ENCODE data around the gene CHST12. TPM values are rescaled to one million over a fixed set of nuclear protein-coding genes. Genes with fewer than 3 reads are reported as not detected.

Gene CHST12
- total RNA-seq, 1 experiment from 2014 or later, result 18.3 TPM

DNA sequence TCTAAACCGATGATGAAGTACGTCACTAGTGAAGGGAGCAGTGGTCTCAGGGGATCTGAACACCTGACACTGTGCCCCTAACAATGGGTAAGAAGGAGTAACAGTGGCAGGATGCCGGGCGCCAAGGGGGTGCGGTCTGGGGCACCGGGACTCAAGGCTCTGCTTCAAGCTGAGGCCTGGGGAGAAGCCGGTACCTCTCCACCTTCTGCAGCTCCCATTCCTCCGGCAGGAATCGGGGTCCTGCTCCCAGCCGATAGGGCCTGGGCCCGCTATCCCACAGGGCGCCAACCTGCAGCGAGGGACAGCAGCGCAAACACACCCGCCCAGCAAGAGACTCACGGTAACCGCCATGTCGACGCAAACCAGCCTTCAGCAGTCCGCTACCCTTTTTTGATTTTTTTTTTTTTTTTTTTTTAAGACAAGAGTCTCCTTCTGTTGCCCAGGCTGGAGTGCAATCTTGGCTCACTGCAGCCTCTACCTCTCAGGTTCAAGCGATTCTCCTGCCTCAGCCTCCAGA lies 8.8 kb upstream of the CHST12 start (continued):
- TF ChIP-seq, protein P1, sequence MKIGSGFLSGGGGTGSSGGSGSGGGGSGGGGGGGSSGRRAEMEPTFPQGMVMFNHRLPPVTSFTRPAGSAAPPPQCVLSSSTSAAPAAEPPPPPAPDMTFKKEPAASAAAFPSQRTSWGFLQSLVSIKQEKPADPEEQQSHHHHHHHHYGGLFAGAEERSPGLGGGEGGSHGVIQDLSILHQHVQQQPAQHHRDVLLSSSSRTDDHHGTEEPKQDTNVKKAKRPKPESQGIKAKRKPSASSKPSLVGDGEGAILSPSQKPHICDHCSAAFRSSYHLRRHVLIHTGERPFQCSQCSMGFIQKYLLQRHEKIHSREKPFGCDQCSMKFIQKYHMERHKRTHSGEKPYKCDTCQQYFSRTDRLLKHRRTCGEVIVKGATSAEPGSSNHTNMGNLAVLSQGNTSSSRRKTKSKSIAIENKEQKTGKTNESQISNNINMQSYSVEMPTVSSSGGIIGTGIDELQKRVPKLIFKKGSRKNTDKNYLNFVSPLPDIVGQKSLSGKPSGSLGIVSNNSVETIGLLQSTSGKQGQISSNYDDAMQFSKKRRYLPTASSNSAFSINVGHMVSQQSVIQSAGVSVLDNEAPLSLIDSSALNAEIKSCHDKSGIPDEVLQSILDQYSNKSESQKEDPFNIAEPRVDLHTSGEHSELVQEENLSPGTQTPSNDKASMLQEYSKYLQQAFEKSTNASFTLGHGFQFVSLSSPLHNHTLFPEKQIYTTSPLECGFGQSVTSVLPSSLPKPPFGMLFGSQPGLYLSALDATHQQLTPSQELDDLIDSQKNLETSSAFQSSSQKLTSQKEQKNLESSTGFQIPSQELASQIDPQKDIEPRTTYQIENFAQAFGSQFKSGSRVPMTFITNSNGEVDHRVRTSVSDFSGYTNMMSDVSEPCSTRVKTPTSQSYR (CRISPR knock-in tag; IDR thresholded peaks at IDR 0.05), result no peak
- no peak for TF ChIP-seq JAZF1 (CRISPR knock-in tag; IDR thresholded peaks at IDR 0.05)

DNA sequence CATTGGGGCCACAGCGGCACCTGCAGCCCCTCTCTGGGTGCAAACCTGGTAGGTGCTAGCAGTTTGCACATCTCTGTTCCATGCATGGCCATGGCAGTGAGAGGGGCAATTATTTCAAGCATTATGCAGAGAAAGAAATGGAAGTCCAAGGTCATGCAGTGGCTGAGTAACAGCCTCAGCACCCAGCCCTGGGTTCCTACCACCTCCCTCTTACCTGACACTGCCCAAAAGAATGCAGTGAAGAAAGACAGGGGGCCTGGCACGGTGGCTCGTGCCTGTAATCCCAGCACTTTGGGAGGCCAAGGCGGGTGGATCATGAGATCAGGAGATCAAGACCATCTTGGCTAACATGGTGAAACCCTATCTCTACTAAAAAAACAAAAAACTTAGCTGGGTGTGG lies 4.9 kb upstream of the CHST12 start:
- H3K4me1 Mint-ChIP-seq, result peaks cover 11% of the 10 kb centered on the region
- TF ChIP-seq, protein P2, sequence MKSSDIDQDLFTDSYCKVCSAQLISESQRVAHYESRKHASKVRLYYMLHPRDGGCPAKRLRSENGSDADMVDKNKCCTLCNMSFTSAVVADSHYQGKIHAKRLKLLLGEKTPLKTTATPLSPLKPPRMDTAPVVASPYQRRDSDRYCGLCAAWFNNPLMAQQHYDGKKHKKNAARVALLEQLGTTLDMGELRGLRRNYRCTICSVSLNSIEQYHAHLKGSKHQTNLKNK (CRISPR knock-in tag; IDR thresholded peaks at IDR 0.05), result no peak
- TF ChIP-seq ELF4 (CRISPR knock-in tag; IDR thresholded peaks at IDR 0.05; ENCODE audit: low read depth), result no peak
- H3K36me3 Mint-ChIP-seq, result no peaks in the 10 kb centered on the region
- no peak for DNase-seq (ENCODE audit: low spot score)
- no peak overlapping the region for H3K27ac Mint-ChIP-seq
- H3K27me3 Mint-ChIP-seq (ENCODE audit: low read depth), result no peaks in the 10 kb centered on the region
- no peaks in the 10 kb centered on the region for H3K9me3 Mint-ChIP-seq
- no peak overlapping the region for H3K4me3 Mint-ChIP-seq
- CTCF ChIA-PET, result interaction anchor here (2.2 kb wide), 1 partner anchor 53 kb away, joined by 8 read pairs; no protein-coding TSS in a partner anchor
- ATAC-seq, result no peak
- POLR2A ChIA-PET, result no interaction called here

DNA sequence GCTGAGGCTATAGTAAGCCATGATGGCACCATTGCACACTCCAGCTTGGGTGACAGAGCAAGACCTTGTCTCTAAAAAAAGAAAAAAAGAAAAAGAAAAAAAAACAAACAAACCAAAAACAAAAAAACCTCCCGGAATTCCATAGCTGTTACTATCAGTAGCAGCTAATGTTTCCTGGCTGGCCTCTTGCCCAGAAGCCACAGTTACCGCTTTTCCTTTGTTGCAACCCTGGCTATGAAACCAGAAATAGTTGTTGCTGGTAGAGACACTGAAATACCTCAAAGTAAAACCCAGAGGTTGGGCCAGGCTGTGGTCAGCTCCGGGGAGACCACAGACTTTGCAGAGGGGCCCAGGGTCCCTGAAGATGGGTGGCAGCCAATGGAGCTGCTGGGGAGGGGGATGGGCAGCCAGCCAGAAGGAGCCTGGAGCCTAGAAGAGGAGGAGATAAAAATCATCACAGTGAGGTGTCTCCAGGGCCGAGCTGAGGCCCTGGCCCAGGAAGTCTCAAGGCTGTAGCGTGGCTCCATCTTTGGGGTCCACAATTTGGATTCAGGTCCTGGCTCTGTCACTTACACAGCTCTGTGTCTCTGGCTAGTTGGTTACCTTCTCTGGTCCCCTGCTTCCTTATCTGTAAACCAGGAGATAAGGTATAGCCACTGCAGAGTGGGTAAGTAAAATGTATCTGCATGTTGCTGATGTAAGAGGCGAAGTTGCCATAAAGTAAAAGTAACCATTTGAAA lies 3.4 kb upstream of the CHST12 start:
- no peak overlapping the region for H3K4me3 Mint-ChIP-seq
- H3K9me3 Mint-ChIP-seq, result no peaks in the 10 kb centered on the region
- CTCF ChIA-PET, result interaction anchor here (0.8 to 2.3 kb wide), 6 partner anchors 12 to 69 kb away, joined by 3 to 13 read pairs (median 6); no protein-coding TSS in a partner anchor
- peaks cover 21% of the 10 kb centered on the region for H3K4me1 Mint-ChIP-seq
- H3K27ac Mint-ChIP-seq, result peak overlapping the region; percentile 80
- no peaks in the 10 kb centered on the region for H3K27me3 Mint-ChIP-seq (ENCODE audit: low read depth)
- POLR2A ChIA-PET, result interaction anchor here (1.0 kb wide), 1 partner anchor 8 kb away, joined by 3 read pairs; no protein-coding TSS in a partner anchor
- H3K36me3 Mint-ChIP-seq, result no peaks in the 10 kb centered on the region
- ATAC-seq (no peak), DNase-seq (ENCODE audit: low spot score) (no peak)
- TF ChIP-seq IRF2 (CRISPR knock-in tag; IDR thresholded peaks at IDR 0.05; ENCODE audit: borderline replicate concordance, low read depth) (no peak), MYBL2 (CRISPR knock-in tag; IDR thresholded peaks at IDR 0.05) (no peak), CBFB (CRISPR knock-in tag; IDR thresholded peaks at IDR 0.05; ENCODE audit: low read depth) (no peak), ESRRA (CRISPR knock-in tag; IDR thresholded peaks at IDR 0.05; ENCODE audit: borderline replicate concordance) (no peak), NR2C2 (CRISPR knock-in tag; IDR thresholded peaks at IDR 0.05) (no peak), OVOL2 (CRISPR knock-in tag; IDR thresholded peaks at IDR 0.05; ENCODE audit: borderline replicate concordance) (no peak), JAZF1 (CRISPR knock-in tag; IDR thresholded peaks at IDR 0.05) (no peak), HMGA2 (CRISPR knock-in tag; IDR thresholded peaks at IDR 0.05) (no peak), FOXP1 (CRISPR knock-in tag; IDR thresholded peaks at IDR 0.05; ENCODE audit: borderline replicate concordance) (no peak), CREM (CRISPR knock-in tag; IDR thresholded peaks at IDR 0.05) (no peak), ZNF671 (CRISPR knock-in tag; IDR thresholded peaks at IDR 0.05) (no peak), ZBTB21 (CRISPR knock-in tag; IDR thresholded peaks at IDR 0.05; ENCODE audit: borderline replicate concordance) (no peak), ZNF121 (CRISPR knock-in tag; IDR thresholded peaks at IDR 0.05) (no peak)
- TF ChIP-seq, protein P3, sequence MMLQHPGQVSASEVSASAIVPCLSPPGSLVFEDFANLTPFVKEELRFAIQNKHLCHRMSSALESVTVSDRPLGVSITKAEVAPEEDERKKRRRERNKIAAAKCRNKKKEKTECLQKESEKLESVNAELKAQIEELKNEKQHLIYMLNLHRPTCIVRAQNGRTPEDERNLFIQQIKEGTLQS (CRISPR knock-in tag; conservative IDR thresholded peaks at IDR 0.05), result no peak
- TF ChIP-seq, protein P4, sequence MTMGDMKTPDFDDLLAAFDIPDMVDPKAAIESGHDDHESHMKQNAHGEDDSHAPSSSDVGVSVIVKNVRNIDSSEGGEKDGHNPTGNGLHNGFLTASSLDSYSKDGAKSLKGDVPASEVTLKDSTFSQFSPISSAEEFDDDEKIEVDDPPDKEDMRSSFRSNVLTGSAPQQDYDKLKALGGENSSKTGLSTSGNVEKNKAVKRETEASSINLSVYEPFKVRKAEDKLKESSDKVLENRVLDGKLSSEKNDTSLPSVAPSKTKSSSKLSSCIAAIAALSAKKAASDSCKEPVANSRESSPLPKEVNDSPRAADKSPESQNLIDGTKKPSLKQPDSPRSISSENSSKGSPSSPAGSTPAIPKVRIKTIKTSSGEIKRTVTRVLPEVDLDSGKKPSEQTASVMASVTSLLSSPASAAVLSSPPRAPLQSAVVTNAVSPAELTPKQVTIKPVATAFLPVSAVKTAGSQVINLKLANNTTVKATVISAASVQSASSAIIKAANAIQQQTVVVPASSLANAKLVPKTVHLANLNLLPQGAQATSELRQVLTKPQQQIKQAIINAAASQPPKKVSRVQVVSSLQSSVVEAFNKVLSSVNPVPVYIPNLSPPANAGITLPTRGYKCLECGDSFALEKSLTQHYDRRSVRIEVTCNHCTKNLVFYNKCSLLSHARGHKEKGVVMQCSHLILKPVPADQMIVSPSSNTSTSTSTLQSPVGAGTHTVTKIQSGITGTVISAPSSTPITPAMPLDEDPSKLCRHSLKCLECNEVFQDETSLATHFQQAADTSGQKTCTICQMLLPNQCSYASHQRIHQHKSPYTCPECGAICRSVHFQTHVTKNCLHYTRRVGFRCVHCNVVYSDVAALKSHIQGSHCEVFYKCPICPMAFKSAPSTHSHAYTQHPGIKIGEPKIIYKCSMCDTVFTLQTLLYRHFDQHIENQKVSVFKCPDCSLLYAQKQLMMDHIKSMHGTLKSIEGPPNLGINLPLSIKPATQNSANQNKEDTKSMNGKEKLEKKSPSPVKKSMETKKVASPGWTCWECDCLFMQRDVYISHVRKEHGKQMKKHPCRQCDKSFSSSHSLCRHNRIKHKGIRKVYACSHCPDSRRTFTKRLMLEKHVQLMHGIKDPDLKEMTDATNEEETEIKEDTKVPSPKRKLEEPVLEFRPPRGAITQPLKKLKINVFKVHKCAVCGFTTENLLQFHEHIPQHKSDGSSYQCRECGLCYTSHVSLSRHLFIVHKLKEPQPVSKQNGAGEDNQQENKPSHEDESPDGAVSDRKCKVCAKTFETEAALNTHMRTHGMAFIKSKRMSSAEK (CRISPR knock-in tag; IDR thresholded peaks at IDR 0.05; ENCODE audit: borderline replicate concordance), result no peak
- TF ChIP-seq, protein P5, sequence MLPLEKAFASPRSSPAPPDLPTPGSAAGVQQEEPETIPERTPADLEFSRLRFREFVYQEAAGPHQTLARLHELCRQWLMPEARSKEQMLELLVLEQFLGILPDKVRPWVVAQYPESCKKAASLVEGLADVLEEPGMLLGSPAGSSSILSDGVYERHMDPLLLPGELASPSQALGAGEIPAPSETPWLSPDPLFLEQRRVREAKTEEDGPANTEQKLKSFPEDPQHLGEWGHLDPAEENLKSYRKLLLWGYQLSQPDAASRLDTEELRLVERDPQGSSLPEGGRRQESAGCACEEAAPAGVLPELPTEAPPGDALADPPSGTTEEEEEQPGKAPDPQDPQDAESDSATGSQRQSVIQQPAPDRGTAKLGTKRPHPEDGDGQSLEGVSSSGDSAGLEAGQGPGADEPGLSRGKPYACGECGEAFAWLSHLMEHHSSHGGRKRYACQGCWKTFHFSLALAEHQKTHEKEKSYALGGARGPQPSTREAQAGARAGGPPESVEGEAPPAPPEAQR (CRISPR knock-in tag; IDR thresholded peaks at IDR 0.05), result no peak
- TF ChIP-seq, protein P6, sequence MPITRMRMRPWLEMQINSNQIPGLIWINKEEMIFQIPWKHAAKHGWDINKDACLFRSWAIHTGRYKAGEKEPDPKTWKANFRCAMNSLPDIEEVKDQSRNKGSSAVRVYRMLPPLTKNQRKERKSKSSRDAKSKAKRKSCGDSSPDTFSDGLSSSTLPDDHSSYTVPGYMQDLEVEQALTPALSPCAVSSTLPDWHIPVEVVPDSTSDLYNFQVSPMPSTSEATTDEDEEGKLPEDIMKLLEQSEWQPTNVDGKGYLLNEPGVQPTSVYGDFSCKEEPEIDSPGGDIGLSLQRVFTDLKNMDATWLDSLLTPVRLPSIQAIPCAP (CRISPR knock-in tag; IDR thresholded peaks at IDR 0.05), result no peak
- TF ChIP-seq, protein P7, sequence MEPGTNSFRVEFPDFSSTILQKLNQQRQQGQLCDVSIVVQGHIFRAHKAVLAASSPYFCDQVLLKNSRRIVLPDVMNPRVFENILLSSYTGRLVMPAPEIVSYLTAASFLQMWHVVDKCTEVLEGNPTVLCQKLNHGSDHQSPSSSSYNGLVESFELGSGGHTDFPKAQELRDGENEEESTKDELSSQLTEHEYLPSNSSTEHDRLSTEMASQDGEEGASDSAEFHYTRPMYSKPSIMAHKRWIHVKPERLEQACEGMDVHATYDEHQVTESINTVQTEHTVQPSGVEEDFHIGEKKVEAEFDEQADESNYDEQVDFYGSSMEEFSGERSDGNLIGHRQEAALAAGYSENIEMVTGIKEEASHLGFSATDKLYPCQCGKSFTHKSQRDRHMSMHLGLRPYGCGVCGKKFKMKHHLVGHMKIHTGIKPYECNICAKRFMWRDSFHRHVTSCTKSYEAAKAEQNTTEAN (CRISPR knock-in tag; IDR thresholded peaks at IDR 0.05), result no peak

Data from WTC11 (cell line).